ENCODE data around the gene GC.
"Not testable (repeated sequence)": the region's sequence is repeated elsewhere in the genome, so short reads cannot be mapped to it uniquely, and the experiment has no call there.

GC gene

GRCh38 chr4:71816676-71817303 lies 32.9 kb upstream of the GC start:
- no peak for TF ChIP-seq CTCF (conservative IDR thresholded peaks at IDR 0.05; ENCODE audit: low read depth, low read length)
- H3K4me3 ChIP-seq (ENCODE audit: low read length): no peak overlapping the region
- no peak for DNase-seq (ENCODE audit: low read depth)

- no peak for DNase-seq (ENCODE audit: low read depth)
- no peak for TF ChIP-seq CTCF (conservative IDR thresholded peaks at IDR 0.05; ENCODE audit: low read depth, low read length)
Observed at GRCh38 chr4:71814433-71814832, 30.6 kb upstream of the GC start.

GRCh38 chr4:71809805-71810204 lies 25.9 kb upstream of the GC start:
- not testable (repeated sequence) for H3K4me3 ChIP-seq (ENCODE audit: low read length); DNase-seq (ENCODE audit: low read depth)

More at GRCh38 chr4:71814433-71814832, 30.6 kb upstream of the GC start:
- H3K4me3 ChIP-seq (ENCODE audit: low read length): no peak overlapping the region

GRCh38 chr4:71807469-71807868 lies 23.6 kb upstream of the GC start:
- no peak overlapping the region for H3K4me3 ChIP-seq (ENCODE audit: low read length)
- TF ChIP-seq CTCF (conservative IDR thresholded peaks at IDR 0.05; ENCODE audit: low read depth, low read length): no peak
- no peak for DNase-seq (ENCODE audit: low read depth)

GRCh38 chr4:71805230-71805629 lies 21.4 kb upstream of the GC start:
- not testable (repeated sequence) for H3K4me3 ChIP-seq (ENCODE audit: low read length); DNase-seq (ENCODE audit: low read depth)

- not testable (repeated sequence) for DNase-seq (ENCODE audit: low read depth); H3K4me3 ChIP-seq (ENCODE audit: low read length)
Observed at GRCh38 chr4:71804017-71804697, 20.3 kb upstream of the GC start.

GRCh38 chr4:71785959-71786358 lies 2.1 kb upstream of the GC start:
- TF ChIP-seq CTCF (conservative IDR thresholded peaks at IDR 0.05; ENCODE audit: low read depth, low read length): no peak
- DNase-seq (ENCODE audit: low read depth): no peak
- no peak overlapping the region for H3K4me3 ChIP-seq (ENCODE audit: low read length)

GRCh38 chr4:71784569-71785197 lies 804 bp upstream of the GC start:
- TF ChIP-seq CTCF (conservative IDR thresholded peaks at IDR 0.05; ENCODE audit: low read depth, low read length): no peak
- DNase-seq (ENCODE audit: low read depth): no peak
- no peak overlapping the region for H3K4me3 ChIP-seq (ENCODE audit: low read length)
